HG02870 (cell line): ENCODE measurements around the gene CACNB1.
"Not testable (repeated sequence)": the region's sequence is repeated elsewhere in the genome, so short reads cannot be mapped to it uniquely, and the experiment has no call there.

Experiments
- ATAC-seq: cut with Tn5 transposase; IDR thresholded peaks from one replicate; pipeline ENCODE4 v1.9.1; 2021; ENCODE audit warnings: mild to moderate bottlenecking, moderate library complexity; ENCODE audit not compliant: unreplicated experiment

The CACNB1 gene

GRCh38 chr17:39129544-39129943, 67.9 kb downstream of the CACNB1 start:
- ATAC-seq, result not testable (repeated sequence)

GRCh38 chr17:39126436-39126835, 71.0 kb downstream of the CACNB1 start:
- ATAC-seq, result no peak

GRCh38 chr17:39125143-39125875, 72.2 kb downstream of the CACNB1 start:
- ATAC-seq, result no peak

- ATAC-seq, result no peak
These were observed 73.8 kb downstream of the CACNB1 start for GRCh38 chr17:39123627-39124026.
